ENCODE results near the gene BIN1. TPM values are rescaled to one million over a fixed set of nuclear protein-coding genes. Genes with fewer than 3 reads are reported as not detected.
A peak's percentile ranks its signal among the peaks of the same experiment; 100 is the strongest.

Gene BIN1
- total RNA-seq, 6 donors from 2014 or later = 32.3 to 57.0 (median 42.9) TPM

DNA sequence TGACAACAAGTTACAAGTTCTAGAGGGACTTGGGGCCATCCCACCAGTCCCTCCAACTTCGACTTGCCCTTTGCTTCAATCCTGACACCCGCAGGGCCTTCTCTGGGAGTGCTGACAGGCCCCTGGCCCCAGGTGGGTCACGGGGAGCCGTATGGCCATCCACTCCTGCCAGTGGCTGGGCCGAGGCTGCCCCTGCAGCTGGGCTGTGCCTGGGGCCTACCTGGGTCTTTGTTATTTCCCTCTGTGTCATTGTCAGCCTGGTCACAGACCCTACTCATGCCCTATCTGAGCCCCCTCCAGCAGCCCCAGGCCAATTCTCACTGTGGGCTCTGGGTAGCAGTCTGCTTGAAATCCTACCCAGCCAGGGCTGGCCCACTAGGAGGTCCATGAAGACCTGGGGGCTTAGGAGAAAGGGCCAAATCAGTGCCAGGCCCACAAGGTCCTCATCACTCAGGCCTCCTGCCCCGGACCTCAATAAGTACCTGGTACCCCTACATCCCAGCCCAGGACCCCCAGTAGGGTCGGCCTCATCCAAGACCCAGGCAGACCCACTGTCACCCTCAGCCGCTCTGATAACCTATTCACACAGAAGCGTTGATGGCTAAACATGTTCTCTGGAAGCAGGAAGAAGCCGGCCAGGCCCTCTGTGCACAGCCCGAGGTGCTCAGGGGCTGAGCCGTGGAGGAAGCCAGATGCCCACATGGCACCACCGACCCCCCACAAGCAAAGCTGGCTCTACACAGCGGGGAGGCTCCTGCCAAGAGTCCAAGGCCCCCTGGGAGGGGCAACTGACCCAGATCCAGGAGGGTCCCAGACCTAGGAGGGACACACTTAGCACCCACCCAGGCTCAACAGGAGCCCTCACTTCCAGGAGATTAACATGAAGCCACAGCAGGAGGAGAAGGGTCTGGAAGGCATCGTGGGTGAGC lies 57.7 kb downstream of the BIN1 start:
- DNase-seq (peak; percentile 16 to 72), ATAC-seq (ENCODE audit: low FRiP score in 2 of 2) (no peak)
- Histone ChIP-seq H3K4me1 (peaks cover 3 to 6% (median 4%) of the 10 kb centered on the region in 4 donors), H3K27me3 (no peaks in the 10 kb centered on the region), H3K9me3 (no peaks in the 10 kb centered on the region), H3K27ac (no peak overlapping the region), H3K36me3 (peaks cover 0 to 10% (median 5%) of the 10 kb centered on the region in 4 donors), H3K4me3 (no peak overlapping the region)
- no peak for TF ChIP-seq EP300 (IDR thresholded peaks at IDR 0.05)
- no peak for TF ChIP-seq POLR2AphosphoS5 (IDR thresholded peaks at IDR 0.05)
- no peak for TF ChIP-seq POLR2A (IDR thresholded peaks at IDR 0.05)
- TF ChIP-seq, protein P1, sequence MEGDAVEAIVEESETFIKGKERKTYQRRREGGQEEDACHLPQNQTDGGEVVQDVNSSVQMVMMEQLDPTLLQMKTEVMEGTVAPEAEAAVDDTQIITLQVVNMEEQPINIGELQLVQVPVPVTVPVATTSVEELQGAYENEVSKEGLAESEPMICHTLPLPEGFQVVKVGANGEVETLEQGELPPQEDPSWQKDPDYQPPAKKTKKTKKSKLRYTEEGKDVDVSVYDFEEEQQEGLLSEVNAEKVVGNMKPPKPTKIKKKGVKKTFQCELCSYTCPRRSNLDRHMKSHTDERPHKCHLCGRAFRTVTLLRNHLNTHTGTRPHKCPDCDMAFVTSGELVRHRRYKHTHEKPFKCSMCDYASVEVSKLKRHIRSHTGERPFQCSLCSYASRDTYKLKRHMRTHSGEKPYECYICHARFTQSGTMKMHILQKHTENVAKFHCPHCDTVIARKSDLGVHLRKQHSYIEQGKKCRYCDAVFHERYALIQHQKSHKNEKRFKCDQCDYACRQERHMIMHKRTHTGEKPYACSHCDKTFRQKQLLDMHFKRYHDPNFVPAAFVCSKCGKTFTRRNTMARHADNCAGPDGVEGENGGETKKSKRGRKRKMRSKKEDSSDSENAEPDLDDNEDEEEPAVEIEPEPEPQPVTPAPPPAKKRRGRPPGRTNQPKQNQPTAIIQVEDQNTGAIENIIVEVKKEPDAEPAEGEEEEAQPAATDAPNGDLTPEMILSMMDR (IDR thresholded peaks at IDR 0.05) = no peak
- 91% methylated on average over 4 to 14 of the region's 15 CpGs for WGBS, 2 donors

DNA sequence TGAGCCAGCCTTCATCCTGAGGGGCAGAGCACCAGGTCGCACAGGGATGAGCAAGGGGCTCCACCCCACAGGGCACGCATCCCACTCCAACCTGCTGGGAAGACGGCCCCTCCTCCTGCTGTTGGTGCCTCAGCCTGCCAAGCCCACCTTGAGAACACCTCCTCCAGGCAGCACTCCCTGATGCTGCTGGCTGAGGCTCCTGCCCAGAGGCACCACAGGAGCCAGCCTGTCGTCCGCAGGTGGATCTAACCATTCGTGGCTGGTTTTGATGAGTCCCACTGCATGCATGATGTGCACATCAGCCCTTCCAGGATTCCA lies 58.4 kb downstream of the BIN1 start:
- Histone ChIP-seq H3K27ac (no peak overlapping the region), H3K36me3 (peaks cover 0 to 8% (median 3%) of the 10 kb centered on the region in 4 donors), H3K4me3 (no peak overlapping the region), H3K27me3 (no peaks in the 10 kb centered on the region), H3K4me1 (peaks cover 3 to 6% (median 4%) of the 10 kb centered on the region in 4 donors), H3K9me3 (no peaks in the 10 kb centered on the region)
- no peak for ATAC-seq (ENCODE audit: low FRiP score in 2 of 2)
- 96 to 100% methylated on average over 1 to 6 of the region's 6 CpGs for WGBS, 2 donors
- DNase-seq = peak in 1 of 2 donors; percentile 17
- no peak for TF ChIP-seq POLR2AphosphoS5 (IDR thresholded peaks at IDR 0.05)
- no peak for TF ChIP-seq EP300 (IDR thresholded peaks at IDR 0.05)
- TF ChIP-seq, protein P1 (IDR thresholded peaks at IDR 0.05) = no peak
- TF ChIP-seq POLR2A (IDR thresholded peaks at IDR 0.05) = no peak

DNA sequence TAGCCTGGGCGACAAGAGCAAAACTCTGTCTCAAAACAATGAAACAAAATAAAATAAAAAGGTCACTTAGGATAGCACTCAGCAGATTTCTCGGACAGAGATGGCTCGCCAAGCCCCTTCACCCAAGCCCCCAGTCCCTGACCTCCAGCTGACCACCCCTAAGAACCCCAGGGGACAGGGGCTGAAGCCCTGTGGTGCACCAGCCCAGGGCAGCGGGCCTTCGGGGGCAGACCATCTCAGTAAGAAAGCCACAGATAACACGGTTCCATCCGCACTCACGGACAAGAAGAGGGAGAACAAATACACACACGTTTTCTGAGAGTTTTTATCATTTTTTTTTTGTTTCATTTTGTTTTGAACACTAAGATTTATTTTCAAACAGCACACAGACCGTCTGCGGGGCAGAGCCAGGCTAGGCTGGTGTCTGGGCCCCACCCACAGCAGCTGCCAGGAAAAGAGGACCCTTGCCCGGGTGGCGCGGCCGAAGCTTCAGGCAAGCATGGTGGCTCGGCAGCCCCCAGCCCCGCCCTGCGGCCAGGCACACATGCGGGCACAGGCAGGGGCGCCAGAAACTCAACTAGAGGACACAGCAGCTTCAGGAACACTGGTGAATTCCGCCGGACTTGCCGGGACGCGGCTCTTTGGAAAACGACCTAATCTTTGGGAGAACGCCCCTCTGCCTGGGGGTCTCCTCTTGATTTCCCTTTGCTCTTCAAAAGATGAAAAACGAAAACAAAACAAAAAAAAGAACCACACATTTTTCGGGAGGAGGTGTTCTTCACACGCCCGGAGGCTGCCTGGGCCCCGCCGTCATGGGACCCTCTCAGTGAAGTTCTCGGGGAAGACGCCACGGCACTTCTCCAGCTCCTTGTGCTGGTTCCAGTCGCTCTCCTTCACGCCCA lies 59.0 kb downstream of the BIN1 start:
- ATAC-seq (ENCODE audit: low FRiP score in 2 of 2) (no peak), DNase-seq (peak in 1 of 2 donors; percentile 81)
- H3K4me1 ChIP-seq = peaks cover 3 to 6% (median 4%) of the 10 kb centered on the region in 4 donors
- no peak overlapping the region for H3K4me3 ChIP-seq
- TF ChIP-seq, protein P1 (IDR thresholded peaks at IDR 0.05) = no peak
- no peak for TF ChIP-seq POLR2AphosphoS5 (IDR thresholded peaks at IDR 0.05)
- no peak for TF ChIP-seq POLR2A (IDR thresholded peaks at IDR 0.05)
- TF ChIP-seq EP300 (IDR thresholded peaks at IDR 0.05) = no peak
- no peaks in the 10 kb centered on the region for H3K27me3 ChIP-seq
- 94 to 95% methylated on average over 38 of the region's 38 CpGs for WGBS, 2 donors
- no peaks in the 10 kb centered on the region for H3K9me3 ChIP-seq
- no peak overlapping the region for H3K27ac ChIP-seq
- peaks cover 0 to 7% (median 3%) of the 10 kb centered on the region in 4 donors for H3K36me3 ChIP-seq

DNA sequence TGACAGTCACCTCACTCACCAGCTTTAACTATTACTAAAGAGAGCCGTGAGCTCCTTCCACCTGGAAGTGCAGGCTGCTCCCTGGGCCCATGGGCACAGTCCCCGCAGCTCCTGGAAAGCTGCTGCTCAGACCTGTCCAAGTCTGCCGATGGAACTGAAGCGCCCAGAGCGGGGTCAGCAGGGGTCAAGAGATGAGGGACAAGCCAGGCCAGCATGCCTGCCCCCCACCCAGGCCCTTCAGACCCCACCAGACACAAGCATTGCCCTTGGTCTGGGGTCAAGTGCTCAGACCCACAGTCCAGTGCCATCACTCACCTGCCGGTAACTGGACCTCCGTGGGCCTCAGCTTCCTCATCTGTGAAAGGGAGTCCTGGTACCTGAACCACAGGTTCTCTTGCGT lies 59.9 kb downstream of the BIN1 start:
- DNase-seq = peak in 1 of 2 donors; percentile 46
- no peak for ATAC-seq (ENCODE audit: low FRiP score in 2 of 2)
- no peak for TF ChIP-seq POLR2AphosphoS5 (IDR thresholded peaks at IDR 0.05)
- TF ChIP-seq, protein P1 (IDR thresholded peaks at IDR 0.05) = no peak
- TF ChIP-seq EP300 (IDR thresholded peaks at IDR 0.05) = no peak
- no peak for TF ChIP-seq POLR2A (IDR thresholded peaks at IDR 0.05)
- Histone ChIP-seq H3K36me3 (peaks cover 0 to 7% (median 3%) of the 10 kb centered on the region in 4 donors), H3K4me1 (peaks cover 3 to 6% (median 4%) of the 10 kb centered on the region in 4 donors), H3K27ac (no peak overlapping the region), H3K9me3 (no peaks in the 10 kb centered on the region), H3K4me3 (no peak overlapping the region), H3K27me3 (no peaks in the 10 kb centered on the region)
- WGBS, 2 donors = 96% methylated on average over 8 of the region's 8 CpGs; no CpG with 5 or more reads in 1 of the 2 donors
